Measurements from ENCODE around the gene KPTN. TPM values are rescaled to one million over a fixed set of nuclear protein-coding genes. Genes with fewer than 3 reads are reported as not detected.
"Not testable (repeated sequence)": the region's sequence is repeated elsewhere in the genome, so short reads cannot be mapped to it uniquely, and the experiment has no call there.

KPTN gene
- total and polyA plus RNA-seq, 12 donors = 2.9 to 121 (median 9.9) TPM

- Histone ChIP-seq H3K4me3 (no peak overlapping the region), H3K36me3 (replicated peaks in 1 of 2) (peaks cover 0 to 49% of the 10 kb centered on the region in 2 donors), H3K4me1 (replicated peaks in 1 of 2) (peaks cover under 1% of the 10 kb centered on the region in 2 donors), H3K27me3 (no peaks in the 10 kb centered on the region), H3K9me3 (replicated peaks in 1 of 3) (no peaks in the 10 kb centered on the region), H3K27ac (no peak overlapping the region)
- no peak for DNase-seq
- intact Hi-C loops (cut with DNase I) = no loop called here
- TF ChIP-seq CTCF (IDR thresholded peaks at IDR 0.05) = no peak
- TF ChIP-seq POLR2A (IDR thresholded peaks at IDR 0.05) = no peak
- WGBS, 4 donors = 84 to 87% (median 87%) methylated on average over 7 of the region's 7 CpGs
Measured at GRCh38 chr19:47490031-47490430, 6.0 kb upstream of the KPTN start.

- no peak overlapping the region for H3K27ac ChIP-seq
- H3K4me3 ChIP-seq = no peak overlapping the region
- H3K9me3 ChIP-seq (replicated peaks in 1 of 3) = no peaks in the 10 kb centered on the region
- no peaks in the 10 kb centered on the region for H3K27me3 ChIP-seq
- peaks cover 7 to 8% of the 10 kb centered on the region in 2 donors for H3K4me1 ChIP-seq (replicated peaks in 1 of 2)
- intact Hi-C loops (cut with DNase I) = no loop called here
- whole genome bisulfite sequencing, 4 donors = 83 to 91% (median 83%) methylated on average over 11 to 17 of the region's 17 CpGs
- H3K36me3 ChIP-seq (replicated peaks in 1 of 2) = peaks cover 0 to 49% of the 10 kb centered on the region in 2 donors
- TF ChIP-seq POLR2A (IDR thresholded peaks at IDR 0.05) (no peak), CTCF (IDR thresholded peaks at IDR 0.05) (no peak)
- DNase-seq = no peak
Measured at GRCh38 chr19:47489072-47489914, 5.3 kb upstream of the KPTN start.

- peaks cover 9 to 11% of the 10 kb centered on the region in 2 donors for H3K4me1 ChIP-seq (replicated peaks in 1 of 2)
- peaks cover 0 to 42% of the 10 kb centered on the region in 2 donors for H3K36me3 ChIP-seq (replicated peaks in 1 of 2)
- H3K27ac ChIP-seq = no peak overlapping the region
- WGBS, 4 donors = 72 to 90% (median 74%) methylated on average over 15 to 19 of the region's 19 CpGs
- no peaks in the 10 kb centered on the region for H3K9me3 ChIP-seq (replicated peaks in 1 of 3)
- DNase-seq = no peak
- TF ChIP-seq CTCF (IDR thresholded peaks at IDR 0.05) = no peak
- TF ChIP-seq POLR2A (IDR thresholded peaks at IDR 0.05) = no peak
- intact Hi-C loops (cut with DNase I) = no loop called here
- no peaks in the 10 kb centered on the region for H3K27me3 ChIP-seq
- no peak overlapping the region for H3K4me3 ChIP-seq
Measured at GRCh38 chr19:47487551-47488515, 3.8 kb upstream of the KPTN start.

- Histone ChIP-seq H3K36me3 (replicated peaks in 1 of 2) (peaks cover 0 to 33% of the 10 kb centered on the region in 2 donors), H3K4me1 (replicated peaks in 1 of 2) (peaks cover 9 to 11% of the 10 kb centered on the region in 2 donors), H3K27me3 (no peaks in the 10 kb centered on the region), H3K9me3 (replicated peaks in 1 of 3) (no peaks in the 10 kb centered on the region), H3K4me3 (no peak overlapping the region), H3K27ac (no peak overlapping the region)
- TF ChIP-seq POLR2A (IDR thresholded peaks at IDR 0.05) (no peak), CTCF (IDR thresholded peaks at IDR 0.05) (no peak)
- intact Hi-C loops (cut with DNase I) = no loop called here
- 50 to 73% (median 69%) methylated on average over 4 to 9 of the region's 9 CpGs for WGBS, 4 donors
- DNase-seq = no peak
Measured at GRCh38 chr19:47486900-47487299, 2.9 kb upstream of the KPTN start.

- intact Hi-C loops (cut with DNase I); H3K27me3 ChIP-seq; DNase-seq; H3K9me3 ChIP-seq (replicated peaks in 1 of 3); H3K4me3 ChIP-seq; H3K27ac ChIP-seq: not testable (repeated sequence)
- Histone ChIP-seq H3K36me3 (replicated peaks in 1 of 2) (peaks cover 0 to 26% of the 10 kb centered on the region in 2 donors), H3K4me1 (replicated peaks in 1 of 2) (peaks cover 9 to 11% of the 10 kb centered on the region in 2 donors)
- 81 to 89% (median 88%) methylated on average over 10 to 13 of the region's 13 CpGs for WGBS, 4 donors
Measured at GRCh38 chr19:47486220-47486619, 2.2 kb upstream of the KPTN start.
